ENCODE measurements around the gene EID3.
"Not testable (repeated sequence)": the region's sequence is repeated elsewhere in the genome, so short reads cannot be mapped to it uniquely, and the experiment has no call there.

The EID3 gene

DNA sequence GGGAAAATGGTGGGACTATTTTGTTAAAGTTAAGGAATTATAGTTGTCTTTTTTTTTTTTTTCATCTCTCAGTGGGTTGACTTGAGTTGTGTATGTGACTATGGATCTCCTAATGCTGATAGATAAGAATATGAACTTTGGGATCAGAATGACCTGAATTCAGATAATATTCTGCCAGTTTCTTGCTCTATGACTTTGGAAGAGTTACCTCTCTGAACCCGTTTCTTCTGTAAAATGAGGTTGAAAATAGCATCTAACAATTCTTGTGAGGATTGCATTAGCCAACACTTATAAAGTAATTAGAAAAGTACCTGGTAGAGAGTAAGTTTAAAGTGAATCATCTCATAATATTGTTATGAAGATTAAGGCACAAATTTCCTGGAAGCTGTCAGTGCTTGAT, 18.4 kb downstream of the EID3 start:
- TF ChIP-seq L3MBTL2 (conservative IDR thresholded peaks at IDR 0.05) (no peak), SUZ12 (IDR thresholded peaks at IDR 0.05) (no peak), LEF1 (IDR thresholded peaks at IDR 0.05; ENCODE audit: borderline replicate concordance) (no peak), ZNF384 (IDR thresholded peaks at IDR 0.05) (no peak), BHLHE40 (IDR thresholded peaks at IDR 0.05; ENCODE audit: borderline replicate concordance) (no peak), FOXK2 (IDR thresholded peaks at IDR 0.05) (no peak), TARDBP (IDR thresholded peaks at IDR 0.05) (no peak), SP1 (IDR thresholded peaks at IDR 0.05) (no peak), NFRKB (IDR thresholded peaks at IDR 0.05) (no peak), ARNT (IDR thresholded peaks at IDR 0.05) (no peak), CTBP1 (IDR thresholded peaks at IDR 0.05; ENCODE audit: borderline replicate concordance) (no peak), FOXM1 (IDR thresholded peaks at IDR 0.05; ENCODE audit: borderline replicate concordance) (no peak)
- CTCF ChIA-PET: no interaction called here
- no peak for DNase-seq (ENCODE audit: extremely low spot score)
- POLR2A ChIA-PET: no interaction called here

DNA sequence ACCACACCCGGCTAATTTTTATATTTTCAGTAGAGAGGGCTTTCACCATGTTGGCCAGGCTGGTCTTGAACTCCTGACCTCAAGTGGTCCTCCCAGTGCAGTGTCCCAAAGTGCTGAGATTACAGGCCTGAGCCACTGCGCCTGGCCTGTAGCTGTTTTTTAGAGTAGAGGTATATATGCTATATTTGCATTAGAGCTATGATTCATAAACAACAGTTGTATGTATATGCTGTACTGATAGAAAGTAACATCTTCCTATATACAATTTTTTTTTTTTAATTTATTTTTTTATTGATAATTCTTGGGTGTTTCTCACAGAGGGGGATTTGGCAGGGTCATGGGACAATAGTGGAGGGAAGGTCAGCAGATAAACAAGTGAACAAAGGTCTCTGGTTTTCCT, 19.0 kb downstream of the EID3 start:
- POLR2A ChIA-PET: not testable (repeated sequence)

DNA sequence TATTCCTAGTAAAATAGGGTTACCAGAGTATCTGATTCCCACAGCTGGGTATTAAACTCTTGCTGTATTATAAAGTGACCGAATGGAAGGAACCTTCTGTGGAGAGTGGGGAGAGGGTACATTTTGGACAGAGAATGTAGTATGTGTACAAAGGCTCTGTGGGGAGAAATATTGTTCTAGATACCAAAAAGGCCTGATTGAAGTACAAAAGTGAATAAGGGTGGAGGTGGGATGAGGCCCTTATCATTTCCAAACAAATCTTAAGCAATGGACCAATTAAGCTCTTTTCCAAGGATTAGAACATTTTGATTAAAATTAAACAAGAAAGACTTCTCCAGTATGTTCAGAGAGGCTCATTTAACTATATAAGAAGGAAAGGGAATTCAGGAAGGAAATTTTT, 20.4 kb downstream of the EID3 start:
- TF ChIP-seq L3MBTL2 (conservative IDR thresholded peaks at IDR 0.05) (no peak), TARDBP (IDR thresholded peaks at IDR 0.05) (no peak), ELF4 (IDR thresholded peaks at IDR 0.05) (no peak), CTBP1 (IDR thresholded peaks at IDR 0.05; ENCODE audit: borderline replicate concordance) (no peak), ARNT (IDR thresholded peaks at IDR 0.05) (no peak), BHLHE40 (IDR thresholded peaks at IDR 0.05; ENCODE audit: borderline replicate concordance) (no peak), FOXK2 (IDR thresholded peaks at IDR 0.05) (no peak), NFRKB (IDR thresholded peaks at IDR 0.05) (no peak), FOXM1 (IDR thresholded peaks at IDR 0.05; ENCODE audit: borderline replicate concordance) (no peak), SP1 (IDR thresholded peaks at IDR 0.05) (no peak), PKNOX1 (IDR thresholded peaks at IDR 0.05) (no peak), LEF1 (IDR thresholded peaks at IDR 0.05; ENCODE audit: borderline replicate concordance) (no peak), ZNF384 (IDR thresholded peaks at IDR 0.05) (no peak), HDGF (IDR thresholded peaks at IDR 0.05; ENCODE audit: borderline replicate concordance) (no peak), SUZ12 (IDR thresholded peaks at IDR 0.05) (no peak)
- POLR2A ChIA-PET: no interaction called here

More for the DNA sequence above, 19.0 kb downstream of the EID3 start:
- CTCF ChIA-PET: interaction anchor here (0.6 kb wide), 1 partner anchor 13 kb away, joined by 3 read pairs; no protein-coding TSS in a partner anchor
- DNase-seq (ENCODE audit: extremely low spot score): not testable (repeated sequence)

DNA sequence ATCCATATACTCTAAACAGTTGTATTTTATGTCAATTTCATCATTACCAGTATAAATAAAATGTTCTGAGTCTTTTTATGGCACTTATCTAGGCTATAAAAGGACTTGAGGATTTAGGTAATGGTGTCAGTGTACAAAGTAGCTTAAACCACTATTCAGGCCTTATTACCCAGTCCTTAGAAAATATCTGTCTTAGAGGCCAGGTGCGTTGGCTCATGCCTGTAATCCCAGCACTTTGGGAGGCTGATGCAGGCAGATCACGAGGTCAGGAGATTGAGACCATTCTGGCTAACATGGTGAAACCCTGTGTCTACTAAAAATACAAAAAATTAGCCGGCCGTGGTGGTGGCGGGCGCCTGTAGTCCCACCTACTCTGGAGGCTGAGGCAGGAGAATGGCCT, 24.7 kb downstream of the EID3 start:
- POLR2A ChIA-PET; DNase-seq (ENCODE audit: extremely low spot score): not testable (repeated sequence)
- CTCF ChIA-PET: interaction anchor here (0.6 to 0.8 kb wide), 2 partner anchors 31 to 310 kb away, joined by 3 to 4 read pairs; no protein-coding TSS in a partner anchor

More for the DNA sequence above, 20.4 kb downstream of the EID3 start:
- CTCF ChIA-PET: no interaction called here
- no peak for DNase-seq (ENCODE audit: extremely low spot score)

DNA sequence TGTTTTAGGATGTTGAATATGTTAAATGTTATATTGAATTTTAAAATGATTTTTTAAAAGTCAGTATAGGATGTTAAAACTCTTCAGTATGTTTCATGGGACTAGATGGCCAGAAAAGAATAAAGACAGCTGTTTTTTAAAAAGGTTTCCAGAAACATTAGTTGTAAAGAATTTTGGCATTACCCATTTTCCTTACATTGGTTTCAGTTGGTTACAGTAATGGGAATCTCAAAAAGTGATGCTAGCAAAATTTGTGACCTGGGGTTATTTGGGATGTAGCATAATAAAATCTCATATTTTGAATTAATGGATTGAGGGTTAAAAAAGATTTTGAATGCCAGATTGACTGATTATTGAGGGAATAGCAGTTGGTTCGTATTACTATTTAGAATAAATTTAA, 25.3 kb downstream of the EID3 start:
- CTCF ChIA-PET: interaction anchor here (0.6 kb wide), 1 partner anchor 32 kb away, joined by 3 read pairs; no protein-coding TSS in a partner anchor
- POLR2A ChIA-PET: no interaction called here
- DNase-seq (ENCODE audit: extremely low spot score): no peak
- TF ChIP-seq L3MBTL2 (conservative IDR thresholded peaks at IDR 0.05): no peak
- TF ChIP-seq FOXK2 (IDR thresholded peaks at IDR 0.05): no peak
- TF ChIP-seq ELF4 (IDR thresholded peaks at IDR 0.05): no peak
- TF ChIP-seq LEF1 (IDR thresholded peaks at IDR 0.05; ENCODE audit: borderline replicate concordance): no peak
- TF ChIP-seq PKNOX1 (IDR thresholded peaks at IDR 0.05): no peak
- no peak for TF ChIP-seq TARDBP (IDR thresholded peaks at IDR 0.05)
- TF ChIP-seq SP1 (IDR thresholded peaks at IDR 0.05): no peak
- TF ChIP-seq BHLHE40 (IDR thresholded peaks at IDR 0.05; ENCODE audit: borderline replicate concordance): no peak
- no peak for TF ChIP-seq ZNF384 (IDR thresholded peaks at IDR 0.05)
- no peak for TF ChIP-seq ARNT (IDR thresholded peaks at IDR 0.05)
- no peak for TF ChIP-seq NFRKB (IDR thresholded peaks at IDR 0.05)
- no peak for TF ChIP-seq FOXM1 (IDR thresholded peaks at IDR 0.05; ENCODE audit: borderline replicate concordance)
- TF ChIP-seq CTBP1 (IDR thresholded peaks at IDR 0.05; ENCODE audit: borderline replicate concordance): no peak
- TF ChIP-seq HDGF (IDR thresholded peaks at IDR 0.05; ENCODE audit: borderline replicate concordance): no peak
- TF ChIP-seq SUZ12 (IDR thresholded peaks at IDR 0.05): no peak
- no peak for TF ChIP-seq FOXA1 (IDR thresholded peaks at IDR 0.05)

DNA sequence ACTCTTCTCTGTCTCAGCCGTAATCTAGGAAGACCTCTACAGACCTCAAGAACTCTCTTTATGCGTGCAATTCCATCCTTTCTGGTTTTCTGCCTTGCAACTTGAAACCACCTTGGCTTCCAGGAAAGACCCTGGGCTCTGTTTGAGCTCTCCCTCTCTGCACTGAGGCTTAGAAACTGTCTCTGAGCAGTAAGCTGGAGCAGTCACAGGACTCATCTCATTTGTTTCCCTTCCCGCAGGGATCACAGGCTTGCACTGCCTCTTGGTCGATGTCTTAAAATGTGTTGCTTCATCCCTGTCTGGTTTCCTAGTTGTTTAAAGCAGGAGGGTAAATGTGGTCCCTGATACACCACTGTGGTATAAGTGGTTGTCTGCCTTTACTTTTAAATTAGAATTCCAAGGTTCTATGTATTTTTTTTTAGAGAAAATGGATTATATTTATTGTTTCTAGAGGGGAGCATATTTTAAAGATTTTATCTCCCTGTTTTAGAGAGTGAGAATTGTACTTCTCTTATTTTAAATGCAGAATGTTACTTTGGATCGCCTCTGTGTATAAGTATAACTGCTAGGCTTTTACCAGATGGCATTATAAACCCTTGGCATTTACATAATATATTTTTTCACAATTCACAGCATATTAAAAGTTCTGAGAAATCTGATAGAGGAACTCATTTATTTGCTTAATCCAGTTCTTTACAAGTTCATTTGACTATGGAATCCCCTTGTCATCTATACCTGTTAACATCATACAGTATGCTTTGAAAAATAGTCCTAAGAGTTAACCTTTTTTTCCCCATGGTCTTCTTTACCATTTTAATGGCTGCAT, 26.4 kb downstream of the EID3 start:
- no peak for DNase-seq (ENCODE audit: extremely low spot score)
- ChIA-PET POLR2A (no interaction called here), CTCF (no interaction called here)
- TF ChIP-seq FOXK2 (IDR thresholded peaks at IDR 0.05): no peak
- TF ChIP-seq ELF4 (IDR thresholded peaks at IDR 0.05): no peak
- no peak for TF ChIP-seq HDGF (IDR thresholded peaks at IDR 0.05; ENCODE audit: borderline replicate concordance)
- no peak for TF ChIP-seq CTBP1 (IDR thresholded peaks at IDR 0.05; ENCODE audit: borderline replicate concordance)
- no peak for TF ChIP-seq ARNT (IDR thresholded peaks at IDR 0.05)

- CTCF ChIA-PET: no interaction called here
- DNase-seq (ENCODE audit: extremely low spot score): no peak
- POLR2A ChIA-PET: no interaction called here
- TF ChIP-seq TARDBP (IDR thresholded peaks at IDR 0.05): no peak
- no peak for TF ChIP-seq SP1 (IDR thresholded peaks at IDR 0.05)
- no peak for TF ChIP-seq FOXA1 (IDR thresholded peaks at IDR 0.05)
- no peak for TF ChIP-seq NFRKB (IDR thresholded peaks at IDR 0.05)
- no peak for TF ChIP-seq FOXK2 (IDR thresholded peaks at IDR 0.05)
- TF ChIP-seq HDGF (IDR thresholded peaks at IDR 0.05; ENCODE audit: borderline replicate concordance): no peak
- TF ChIP-seq SUZ12 (IDR thresholded peaks at IDR 0.05): no peak
- TF ChIP-seq ZNF384 (IDR thresholded peaks at IDR 0.05): no peak
- TF ChIP-seq CTBP1 (IDR thresholded peaks at IDR 0.05; ENCODE audit: borderline replicate concordance): no peak
- no peak for TF ChIP-seq LEF1 (IDR thresholded peaks at IDR 0.05; ENCODE audit: borderline replicate concordance)
- TF ChIP-seq ELF4 (IDR thresholded peaks at IDR 0.05): no peak
- no peak for TF ChIP-seq ARNT (IDR thresholded peaks at IDR 0.05)
- no peak for TF ChIP-seq L3MBTL2 (conservative IDR thresholded peaks at IDR 0.05)
- TF ChIP-seq FOXM1 (IDR thresholded peaks at IDR 0.05; ENCODE audit: borderline replicate concordance): no peak
- no peak for TF ChIP-seq BHLHE40 (IDR thresholded peaks at IDR 0.05; ENCODE audit: borderline replicate concordance)
These were observed 27.8 kb downstream of the EID3 start for GRCh38 chr12:104331376-104331775.

GRCh38 chr12:104332273-104332672, 28.7 kb downstream of the EID3 start:
- CTCF ChIA-PET; POLR2A ChIA-PET; DNase-seq (ENCODE audit: extremely low spot score): not testable (repeated sequence)
